Daoy (cell line): ENCODE results near the gene TMEM237. TPM values are rescaled to one million over a fixed set of nuclear protein-coding genes. Genes with fewer than 3 reads are reported as not detected.
"Not testable (repeated sequence)": the region's sequence is repeated elsewhere in the genome, so short reads cannot be mapped to it uniquely, and the experiment has no call there.

Source experiments
- DNase-seq: peaks from one replicate; pipeline ENCODE4 v3.0.0-alpha.2; 2015; ENCODE audit warnings: low read depth
- total RNA-seq: library from RNA; depleted of rRNA; stranded (reverse); fragments of >200 nt; shearing (Covaris generic); gene quantifications from 2 replicates; pipeline ENCODE4 v1.2.3, GENCODE V29; 2014; rRNA removed

The TMEM237 gene
- total RNA-seq = 144 and 173 TPM in 2 replicates

- DNase-seq = peak; percentile 60
Observed at GRCh38 chr2:201643216-201643890, at the start of gene TMEM237. TMEM237 (minus strand) TSS chr2:201643503; CDS start chr2:201643400, 103 bp downstream.

- DNase-seq = no peak
Observed at GRCh38 chr2:201685156-201685555, 41.9 kb upstream of the TMEM237 start.

- peak; percentile 35 for DNase-seq
Observed at GRCh38 chr2:201680743-201681142, 37.4 kb upstream of the TMEM237 start.

GRCh38 chr2:201678401-201678800, 35.1 kb upstream of the TMEM237 start:
- no peak for DNase-seq

GRCh38 chr2:201675454-201675853, 32.2 kb upstream of the TMEM237 start:
- no peak for DNase-seq

GRCh38 chr2:201674794-201675193, 31.5 kb upstream of the TMEM237 start:
- DNase-seq = no peak

- no peak for DNase-seq
Observed at GRCh38 chr2:201674298-201674697, 31.0 kb upstream of the TMEM237 start.

GRCh38 chr2:201673546-201673945, 30.2 kb upstream of the TMEM237 start:
- no peak for DNase-seq

GRCh38 chr2:201671205-201671604, 27.9 kb upstream of the TMEM237 start:
- not testable (repeated sequence) for DNase-seq

GRCh38 chr2:201669865-201670264, 26.6 kb upstream of the TMEM237 start:
- DNase-seq = no peak

- no peak for DNase-seq
Observed at GRCh38 chr2:201668402-201668910, 25.2 kb upstream of the TMEM237 start.

- DNase-seq = no peak
Observed at GRCh38 chr2:201664334-201664733, 21.0 kb upstream of the TMEM237 start.

- no peak for DNase-seq
Observed at GRCh38 chr2:201661366-201661765, 18.1 kb upstream of the TMEM237 start.

- no peak for DNase-seq
Observed at GRCh38 chr2:201660293-201660895, 17.1 kb upstream of the TMEM237 start.

GRCh38 chr2:201656740-201657139, 13.4 kb upstream of the TMEM237 start:
- no peak for DNase-seq

GRCh38 chr2:201656102-201656501, 12.8 kb upstream of the TMEM237 start:
- DNase-seq = no peak

GRCh38 chr2:201654616-201655384, 11.5 kb upstream of the TMEM237 start:
- peak; percentile 69 for DNase-seq

- DNase-seq = no peak
Observed at GRCh38 chr2:201653221-201653620, 9.9 kb upstream of the TMEM237 start.

GRCh38 chr2:201649442-201649841, 6.1 kb upstream of the TMEM237 start:
- DNase-seq = no peak

GRCh38 chr2:201647431-201647830, 4.1 kb upstream of the TMEM237 start:
- no peak for DNase-seq

- peak; percentile 49 for DNase-seq
Observed at GRCh38 chr2:201644001-201644400, 698 bp upstream of the TMEM237 start.

- DNase-seq = peak; percentile 92
Observed at GRCh38 chr2:201642579-201643215, 606 bp downstream of the TMEM237 start.
